HG03064 (cell line): ENCODE data around the gene PRKCZ.

ENCODE experiments used
- ATAC-seq: cut with Tn5 transposase; IDR thresholded peaks from one replicate; pipeline ENCODE4 v1.9.1; 2021; ENCODE audit warnings: low read depth; ENCODE audit not compliant: unreplicated experiment

The PRKCZ gene

DNA sequence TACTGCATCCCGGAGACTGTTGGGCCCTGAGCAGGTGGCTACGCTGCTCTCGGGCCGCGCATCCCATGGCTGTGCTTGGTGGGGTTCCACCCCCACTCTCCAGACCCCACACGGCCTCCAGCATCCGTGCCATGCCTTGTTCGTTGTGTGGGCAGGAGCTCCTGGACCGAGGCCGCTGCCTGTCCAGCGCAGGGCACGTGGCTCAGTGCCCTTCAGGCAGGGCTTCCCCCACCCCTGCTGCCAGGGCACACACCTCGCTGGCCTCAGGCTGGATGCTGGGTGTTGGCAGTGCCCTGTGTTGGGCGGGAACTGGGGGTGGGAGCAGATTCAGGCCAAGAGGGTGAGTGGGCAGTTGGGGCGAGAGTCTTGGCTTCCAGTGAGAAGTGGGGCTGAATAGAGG lies 9.9 kb downstream of the PRKCZ start:
- ATAC-seq = no peak

DNA sequence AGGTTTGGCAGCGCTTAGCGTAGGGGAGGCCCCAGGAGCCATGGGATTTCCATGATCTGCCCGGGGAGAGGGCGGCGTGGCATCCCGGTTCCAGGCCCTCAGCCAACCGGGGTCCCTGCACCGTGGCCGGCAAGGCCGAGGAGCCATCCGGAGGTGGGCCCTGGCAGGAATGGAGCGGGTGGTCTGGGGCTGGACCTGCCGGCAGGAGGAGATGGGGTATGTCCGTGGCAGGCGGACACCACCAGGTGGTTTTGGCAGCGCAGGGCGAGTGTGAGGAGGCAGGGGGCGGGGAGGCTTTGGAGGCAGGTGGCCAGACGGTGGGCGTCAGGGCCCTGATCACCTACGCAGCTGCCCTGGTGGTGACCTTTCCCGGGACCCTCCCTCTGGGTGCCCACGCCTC lies 10.3 kb downstream of the PRKCZ start:
- ATAC-seq = no peak

DNA sequence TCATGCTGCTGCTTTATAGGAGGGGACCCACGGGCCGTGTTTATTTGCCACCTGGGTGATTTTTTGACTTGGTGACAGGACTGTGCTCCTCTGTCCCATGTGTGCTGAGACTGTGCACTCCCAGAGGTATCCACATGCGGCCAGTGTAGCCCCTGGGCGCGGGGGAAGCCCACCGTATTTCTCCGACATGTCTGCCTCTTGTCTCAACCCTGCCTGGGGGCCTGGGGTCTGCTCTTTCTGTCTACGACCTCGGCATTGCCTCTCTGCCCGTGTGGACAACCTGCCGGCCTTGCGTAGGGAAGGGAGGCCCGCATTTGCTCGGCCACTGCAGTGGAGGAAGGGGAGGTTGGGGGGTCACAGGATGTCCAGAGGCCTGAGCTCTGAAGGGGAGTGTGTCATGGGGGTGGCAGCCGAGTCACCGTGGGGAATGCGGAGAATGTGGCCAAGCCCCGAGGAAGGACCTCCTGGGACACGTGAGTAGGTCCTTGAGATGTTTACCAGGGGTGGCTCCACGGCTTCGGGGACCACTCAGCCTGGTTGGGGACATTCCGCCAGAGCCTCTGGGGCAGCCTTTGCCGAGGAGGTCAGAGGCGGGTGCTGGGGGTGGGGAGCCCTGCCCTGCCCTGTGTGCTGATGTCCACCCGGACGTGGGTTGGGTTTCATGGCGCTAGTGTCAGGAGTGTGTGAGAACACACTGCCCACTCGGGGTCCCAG lies 11.0 kb downstream of the PRKCZ start:
- no peak for ATAC-seq

DNA sequence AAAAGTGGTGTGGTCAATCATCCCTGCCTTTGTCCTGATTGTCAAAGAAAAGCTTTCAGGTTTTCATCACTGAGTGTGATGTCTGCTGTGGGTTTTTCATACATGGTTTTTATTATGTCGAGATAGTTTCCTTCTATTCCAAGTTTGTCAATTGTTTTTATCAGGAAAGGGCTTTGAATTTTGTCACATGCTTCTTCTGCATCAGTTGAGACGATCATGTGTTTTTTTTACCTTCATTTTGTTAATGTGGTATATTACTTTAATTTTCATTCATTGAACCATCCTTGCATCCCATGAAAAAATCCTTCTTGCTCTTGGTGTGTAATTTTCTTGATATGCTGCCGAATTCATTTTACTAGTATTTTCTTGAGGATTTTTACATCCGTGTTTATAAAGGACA lies 15.5 kb downstream of the PRKCZ start:
- ATAC-seq = no peak

DNA sequence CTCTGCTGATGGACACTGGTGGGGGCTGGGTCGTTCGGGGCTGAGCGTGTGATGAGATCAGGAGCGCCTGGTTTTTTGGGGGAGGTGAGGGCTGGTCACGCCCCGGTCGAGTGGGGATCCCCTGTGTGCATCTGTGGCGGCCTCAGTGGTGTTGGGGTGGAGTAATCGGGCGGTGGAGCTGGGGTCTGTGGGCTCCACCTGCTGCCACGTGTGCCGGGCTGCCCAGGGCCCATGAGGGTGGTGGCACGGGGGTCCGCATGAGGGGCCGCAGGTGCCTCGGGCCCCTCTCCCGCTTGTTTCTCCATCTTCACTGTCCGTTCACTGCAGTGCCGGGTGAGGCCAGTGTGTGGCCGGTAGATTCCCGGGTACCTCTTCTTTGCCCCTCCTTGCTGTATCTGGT lies 17.2 kb downstream of the PRKCZ start:
- ATAC-seq = no peak

DNA sequence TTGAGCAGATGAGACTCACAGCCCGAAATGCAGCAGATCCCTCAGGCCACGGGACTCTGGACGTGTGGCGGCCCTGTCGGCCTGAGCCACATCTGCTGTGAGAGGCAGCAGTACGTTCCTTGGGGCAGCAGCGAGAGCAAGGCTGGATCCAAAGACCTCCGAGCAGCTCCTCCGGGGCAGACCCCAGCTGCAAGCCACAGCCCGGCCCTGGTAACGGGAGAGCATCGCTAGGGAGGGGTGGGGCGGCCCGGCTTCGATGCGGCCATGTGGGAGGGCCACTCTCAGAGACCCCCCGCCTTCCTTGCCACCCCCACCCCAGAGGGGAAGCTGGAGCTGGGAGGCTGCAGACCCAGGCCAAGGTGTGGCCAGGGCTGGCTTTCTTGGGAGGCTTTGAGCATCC lies 17.8 kb downstream of the PRKCZ start:
- no peak for ATAC-seq

DNA sequence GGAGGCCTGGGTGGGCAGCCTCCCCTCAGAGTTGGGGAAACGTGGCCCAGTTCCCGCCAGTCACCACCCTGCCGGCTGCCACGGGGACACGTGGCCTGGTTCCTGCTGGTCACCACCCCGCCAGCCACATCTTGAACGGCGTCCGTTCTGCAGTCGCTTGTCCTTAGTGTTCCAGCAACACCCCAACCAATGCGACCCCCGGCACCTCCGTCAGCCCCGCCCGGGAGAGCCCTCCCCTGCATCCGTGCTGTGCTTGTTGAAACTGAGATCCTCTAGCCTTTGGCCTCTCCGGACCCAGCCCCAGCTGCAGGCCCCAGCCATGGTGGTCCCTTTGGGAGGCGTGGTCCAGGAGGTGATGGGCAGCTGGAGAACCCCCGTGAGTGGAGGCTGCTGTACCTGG lies 18.7 kb downstream of the PRKCZ start:
- ATAC-seq = no peak

DNA sequence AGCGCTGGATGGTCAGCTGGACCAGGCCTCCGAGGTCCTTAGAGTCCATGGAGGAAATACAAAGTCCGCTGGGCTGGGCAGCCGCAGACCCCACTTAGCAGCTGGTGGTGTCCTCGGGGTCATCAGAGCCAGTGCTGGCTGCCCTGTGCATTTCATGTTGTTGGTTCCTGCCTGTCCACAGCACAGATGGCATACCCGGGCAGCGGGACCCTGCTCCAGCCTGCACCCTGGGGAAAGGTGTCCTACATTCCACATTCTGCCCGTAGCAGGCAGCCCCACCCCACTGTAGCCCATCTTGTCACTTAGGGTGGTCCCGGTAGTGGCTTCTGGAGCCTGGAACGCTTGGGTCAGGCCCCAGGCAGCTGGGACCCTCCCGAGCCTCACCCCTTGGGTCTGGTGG lies 19.8 kb downstream of the PRKCZ start:
- ATAC-seq = no peak

DNA sequence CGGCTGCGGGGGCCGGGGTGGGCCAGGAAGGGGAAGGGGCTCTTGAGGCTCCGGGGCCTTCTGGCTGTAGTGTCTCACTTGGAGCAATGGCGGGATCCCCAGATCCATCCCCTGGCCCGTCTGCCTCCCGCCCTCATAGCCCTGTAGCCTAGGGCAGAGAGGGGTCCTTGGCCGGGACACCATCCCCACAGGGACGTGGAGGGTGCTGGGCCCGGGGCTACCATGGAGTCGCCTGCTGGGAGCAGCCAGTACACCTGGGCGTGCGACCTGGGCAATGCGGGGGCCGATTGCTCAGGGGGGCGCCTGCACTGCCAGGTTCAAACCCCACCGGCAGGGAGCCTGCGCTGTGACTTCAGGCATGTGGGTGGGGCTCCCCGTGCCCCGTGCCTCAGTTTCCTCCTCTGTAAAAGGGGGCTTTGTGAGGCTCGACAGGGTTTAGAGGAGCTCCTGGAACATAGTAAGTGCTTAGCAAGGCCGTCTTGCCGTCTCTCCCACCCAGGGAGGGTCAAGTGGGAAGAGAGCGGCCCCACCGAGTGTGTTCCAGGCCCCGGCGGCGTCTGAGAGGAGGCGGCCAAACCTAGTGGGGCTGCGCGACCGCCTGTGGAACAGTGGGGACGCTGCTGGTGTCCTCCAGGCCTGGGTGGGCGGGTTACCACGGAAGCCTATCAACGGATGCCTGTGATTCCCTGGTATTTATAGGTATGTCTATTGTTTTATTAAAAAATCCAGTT lies 20.8 kb downstream of the PRKCZ start:
- no peak for ATAC-seq

DNA sequence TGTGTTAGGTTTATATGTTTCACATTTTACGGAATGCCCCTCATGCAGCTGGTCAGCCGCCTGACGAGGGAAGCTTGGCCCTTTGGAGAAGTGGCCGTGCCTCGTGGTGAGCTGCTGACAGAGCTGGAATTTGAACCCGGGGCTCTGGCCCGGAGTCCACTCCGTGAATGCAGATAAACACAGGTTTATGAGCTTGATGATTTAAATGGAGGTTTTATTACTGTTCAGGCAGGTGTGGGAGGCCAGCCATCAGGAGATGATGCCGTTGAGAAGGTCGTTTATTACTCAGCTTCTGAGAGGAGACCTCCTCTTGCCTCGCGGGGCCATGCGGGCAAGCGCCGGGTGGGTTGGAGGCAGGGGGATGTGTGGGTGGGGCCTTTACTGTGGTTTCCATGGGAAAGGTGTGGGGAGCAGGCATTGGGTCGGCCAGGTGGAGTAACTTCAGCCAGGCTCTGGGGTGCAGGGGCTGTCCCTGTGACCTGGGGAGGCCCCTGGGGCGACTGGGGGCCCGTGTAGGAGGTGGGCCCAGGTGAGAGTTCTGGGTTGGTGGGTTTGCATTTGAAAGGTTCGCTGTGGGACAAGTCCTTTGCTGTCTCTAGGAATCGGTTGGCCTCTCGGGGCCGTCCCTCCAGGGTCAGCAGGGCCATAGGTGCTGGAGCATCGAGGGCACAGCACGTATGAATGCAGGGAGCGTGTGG lies 22.0 kb downstream of the PRKCZ start:
- no peak for ATAC-seq

DNA sequence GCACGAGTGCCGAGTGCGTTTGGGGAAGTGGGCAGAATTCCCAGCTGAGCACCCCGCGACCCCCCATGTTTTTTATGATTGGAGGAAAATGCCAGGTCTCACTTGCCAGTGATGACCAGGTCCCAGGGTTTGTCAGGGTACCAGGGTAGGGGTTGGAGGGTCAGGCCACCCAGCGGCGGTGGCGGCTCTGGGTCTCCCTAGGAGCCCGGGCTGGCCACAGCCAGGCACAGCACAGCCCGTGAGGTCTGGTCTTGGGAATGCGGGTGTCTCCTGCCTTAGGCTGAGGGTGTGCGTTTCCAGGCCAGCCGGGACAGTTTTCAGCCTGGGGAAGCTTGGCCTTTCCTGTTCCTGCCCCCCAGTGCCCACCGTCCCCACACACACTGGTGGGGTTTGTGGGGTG lies 22.7 kb downstream of the PRKCZ start:
- ATAC-seq = no peak

DNA sequence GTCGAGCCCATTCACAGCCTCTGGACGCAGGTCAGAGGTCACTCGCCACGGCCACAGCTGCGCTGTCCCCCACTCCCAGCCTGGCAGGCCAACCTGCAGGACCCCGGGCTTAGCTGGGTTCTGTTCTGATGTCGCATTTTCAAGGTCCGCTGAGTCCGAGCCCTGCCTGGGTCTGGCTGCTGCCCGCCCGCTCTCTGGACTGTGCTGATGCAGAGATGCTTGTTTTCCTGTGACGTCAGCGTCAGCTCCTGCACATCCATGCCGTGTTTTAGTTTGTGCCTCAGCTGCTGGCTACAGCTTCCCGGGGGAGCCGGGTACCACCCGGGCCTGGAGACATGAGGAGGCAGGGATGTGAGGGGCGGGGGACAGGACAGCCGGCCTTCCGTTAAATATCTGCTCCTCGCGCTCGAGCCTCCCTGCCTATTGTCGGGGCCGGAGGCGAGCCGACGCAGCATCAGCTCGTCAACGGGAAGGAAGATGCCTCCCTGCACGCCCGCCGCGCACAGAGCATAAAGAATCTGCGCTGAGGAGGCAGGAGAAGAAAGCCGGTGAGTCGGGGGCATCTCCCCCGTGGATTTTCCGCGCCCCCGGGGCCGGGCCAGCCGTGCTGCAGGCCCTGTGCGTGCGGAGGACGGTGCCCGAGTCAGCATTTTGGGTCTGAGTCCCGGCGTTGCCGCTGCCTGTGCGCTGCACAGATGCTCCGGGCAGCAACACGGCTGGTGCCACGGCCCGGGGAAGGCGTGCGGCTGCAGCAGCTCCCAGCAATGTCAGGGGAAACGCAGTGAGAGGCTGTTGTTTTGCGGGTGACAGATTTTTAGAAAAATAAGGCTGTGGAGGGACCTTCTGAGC lies 23.4 kb downstream of the PRKCZ start:
- no peak for ATAC-seq

DNA sequence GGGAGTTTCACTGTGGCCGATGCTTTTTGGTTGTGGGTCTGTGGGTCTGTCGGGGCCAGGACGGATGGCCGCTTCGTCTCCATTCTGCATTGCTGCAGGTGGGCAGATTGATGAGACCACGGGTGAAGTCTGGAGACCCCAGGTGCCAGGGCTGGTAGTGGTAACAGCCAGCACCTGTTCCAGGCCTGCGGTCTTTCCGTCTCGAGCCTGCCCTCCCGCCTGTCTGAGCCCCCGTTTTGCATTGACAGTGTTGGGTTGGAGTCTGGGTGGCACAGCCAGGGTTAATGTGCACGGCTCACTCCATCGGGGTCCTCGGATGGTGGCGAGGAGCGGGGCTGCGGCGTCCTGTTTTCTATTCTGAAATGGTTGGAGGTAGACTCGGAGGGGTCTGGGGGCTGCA lies 24.2 kb downstream of the PRKCZ start:
- no peak for ATAC-seq

DNA sequence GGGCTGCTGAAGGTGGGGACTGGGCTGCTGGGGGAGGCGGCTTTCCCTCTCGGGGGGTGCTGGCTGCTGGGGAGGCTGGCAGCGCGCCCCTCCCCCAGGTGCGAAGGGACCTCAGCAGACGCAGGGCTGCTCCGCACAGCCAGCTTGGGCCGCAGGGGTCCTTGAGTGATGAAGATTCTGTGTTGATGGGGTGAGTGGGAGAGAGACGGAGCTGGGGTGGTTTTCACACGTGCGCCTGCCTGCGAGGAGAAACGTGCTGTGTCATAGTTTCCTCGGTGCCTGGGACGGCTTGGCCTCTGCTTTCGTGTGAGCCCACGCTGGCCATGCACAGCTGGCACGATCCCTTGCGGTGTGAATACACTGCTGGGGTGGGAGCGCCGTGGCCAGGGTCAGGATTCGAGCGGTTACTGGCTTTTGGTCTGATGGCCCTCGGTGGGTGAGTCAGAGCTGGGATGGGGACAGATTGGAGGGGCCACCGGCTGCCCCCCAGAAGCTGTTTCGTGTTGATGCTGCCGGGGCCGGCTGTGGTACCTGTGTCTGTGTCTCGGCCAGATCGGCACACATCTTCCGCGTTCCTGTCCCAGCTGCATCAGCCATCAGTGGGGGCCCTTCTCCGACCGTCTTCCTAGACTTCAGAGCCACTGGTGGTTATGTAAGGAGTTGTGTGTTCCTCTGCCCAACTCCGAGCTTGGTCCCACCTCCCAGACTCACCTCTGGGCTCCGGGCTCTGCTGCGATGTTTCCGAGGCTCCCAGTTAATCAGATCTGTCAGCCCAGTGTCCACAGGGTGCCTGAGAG lies 24.9 kb downstream of the PRKCZ start:
- no peak for ATAC-seq

DNA sequence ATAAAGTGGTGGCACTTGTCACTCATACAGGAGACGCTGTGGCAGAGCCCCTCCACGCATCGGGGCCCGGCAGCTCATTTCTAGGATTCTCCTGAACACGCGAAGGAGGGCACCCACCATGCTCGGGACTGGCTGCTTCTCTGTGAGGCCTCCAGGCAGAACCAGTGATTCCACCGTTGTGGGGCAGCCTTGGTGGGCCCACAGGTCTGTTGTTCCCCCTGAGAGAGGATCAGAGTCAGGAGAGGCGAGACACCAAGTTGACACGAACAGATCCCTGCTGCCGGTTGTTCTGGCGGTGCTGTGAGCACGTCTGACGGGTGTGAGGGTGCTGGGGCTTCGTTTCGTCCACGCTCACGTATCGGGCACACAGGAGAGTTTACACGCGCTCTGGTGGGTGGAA lies 26.6 kb downstream of the PRKCZ start:
- ATAC-seq = no peak

DNA sequence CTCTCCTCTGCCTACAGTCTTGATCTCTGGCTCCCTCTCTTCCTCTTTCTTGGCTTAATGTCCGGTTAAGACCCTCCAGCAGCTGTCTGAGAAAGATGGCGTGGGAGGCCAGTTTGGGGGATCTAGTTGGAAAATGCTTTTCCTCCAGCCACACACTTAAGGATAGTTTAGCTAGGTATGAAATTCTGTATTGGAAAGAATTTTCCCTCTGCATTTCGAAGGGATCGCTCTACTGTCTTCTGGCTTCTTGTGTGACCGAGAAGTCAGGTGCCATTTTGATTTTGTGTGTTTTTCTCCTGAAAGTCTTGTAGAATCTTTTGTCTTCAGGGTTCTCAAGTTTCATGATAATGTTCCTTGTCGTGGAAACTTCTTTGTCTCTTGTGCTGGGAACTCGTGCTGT lies 28.0 kb downstream of the PRKCZ start:
- no peak for ATAC-seq

DNA sequence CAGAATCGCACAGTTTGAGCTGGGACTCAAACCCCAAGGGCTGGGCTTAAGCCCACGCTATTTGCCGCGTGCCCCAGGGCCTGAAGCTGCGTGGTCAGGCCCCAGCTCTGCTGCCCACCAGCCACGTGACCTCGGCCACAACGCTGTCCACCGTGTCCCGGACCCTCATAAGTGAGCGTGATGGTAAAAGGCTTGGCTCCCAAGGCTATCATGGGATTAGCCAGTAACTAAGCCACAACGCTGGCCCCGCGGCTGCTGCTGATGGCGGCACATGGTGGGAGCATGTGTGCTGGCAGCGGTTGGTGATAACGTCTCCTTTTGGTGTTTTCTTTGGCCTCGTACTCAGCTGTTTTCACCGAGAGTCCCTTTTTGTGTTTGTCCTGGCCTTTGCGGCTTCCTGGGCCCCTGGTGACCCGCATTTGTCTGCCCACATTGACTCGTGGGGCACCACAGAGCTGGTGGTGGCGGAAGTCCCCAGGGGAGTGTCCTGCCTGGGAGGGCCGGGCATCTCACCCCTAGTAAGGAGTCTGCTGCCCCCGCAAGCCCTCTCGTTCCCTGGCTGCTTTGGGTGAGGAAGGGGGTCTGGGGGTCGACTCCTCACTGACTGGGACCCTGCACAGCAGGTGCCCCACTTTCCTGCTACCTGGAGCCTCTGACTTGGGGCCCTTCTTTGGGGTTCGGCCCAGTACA lies 29.3 kb downstream of the PRKCZ start:
- ATAC-seq = no peak

DNA sequence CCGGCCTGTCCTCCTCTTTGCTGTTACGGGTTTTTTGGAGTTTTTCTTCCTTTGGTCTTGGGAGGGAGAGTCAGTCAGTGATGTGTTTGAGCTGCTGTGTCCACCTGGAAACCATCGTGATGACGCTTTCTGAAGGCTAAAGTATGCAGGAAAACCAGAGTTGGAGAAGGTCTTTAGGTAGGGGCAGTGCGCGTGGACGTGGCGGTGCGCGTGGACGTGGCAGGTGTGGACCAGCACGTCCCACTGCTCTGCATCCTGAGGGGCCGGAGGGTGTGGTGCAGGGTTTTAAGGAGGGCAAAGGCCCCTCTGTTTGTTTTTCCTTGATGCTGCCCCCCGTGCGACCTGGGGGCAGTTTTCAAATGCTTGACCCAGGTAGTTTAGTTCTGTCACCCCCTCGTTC lies 29.9 kb downstream of the PRKCZ start:
- ATAC-seq = no peak

DNA sequence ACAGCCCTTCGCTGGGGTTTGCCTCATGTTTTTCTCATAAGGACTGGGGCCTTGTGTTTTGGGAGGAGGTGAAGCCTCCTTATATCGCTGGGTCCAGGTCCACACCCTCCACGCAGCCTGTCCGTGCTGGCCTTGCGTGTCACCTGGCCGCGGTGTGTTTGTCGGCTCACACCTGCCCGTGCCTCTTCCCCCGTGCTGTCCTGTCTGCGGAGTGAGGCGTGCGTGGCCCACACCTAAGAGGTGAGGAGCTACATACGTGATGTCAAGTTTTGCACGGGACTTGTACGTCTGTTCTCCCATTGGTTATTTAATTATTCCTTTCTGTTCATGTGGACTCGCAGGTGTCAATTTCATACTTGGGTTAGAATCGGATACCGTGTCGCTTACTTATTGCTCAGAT lies 30.7 kb downstream of the PRKCZ start:
- ATAC-seq = no peak
